ENCODE data around the gene GH1.

- TF ChIP-seq CTCF (IDR thresholded peaks at IDR 0.05), result no peak
- no peak for TF ChIP-seq POLR2A (IDR thresholded peaks at IDR 0.05; ENCODE audit: low read depth)
Measured at GRCh38 chr17:63916566-63917185, 2.0 kb downstream of the GH1 start.
